ENCODE measurements around the gene ST6GAL2.

DNA sequence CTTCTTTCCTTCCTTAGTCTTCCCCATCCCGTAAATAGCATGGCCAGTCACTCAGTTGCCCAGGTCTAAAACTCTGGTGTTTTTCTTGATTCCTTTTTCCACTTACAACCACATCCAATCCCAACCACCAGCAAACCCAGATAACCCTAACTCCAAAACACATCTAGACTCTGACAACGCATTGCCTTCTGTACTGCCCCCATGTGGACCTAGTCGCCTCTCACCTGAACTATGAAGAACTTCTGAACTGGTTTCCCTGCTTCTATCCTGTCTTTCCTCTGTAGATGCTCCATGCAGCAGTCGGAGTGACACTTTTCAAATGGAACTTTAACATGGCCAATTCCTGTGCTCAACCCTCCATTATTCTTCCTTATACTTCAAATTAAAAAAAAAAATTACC, 26.5 kb downstream of the ST6GAL2 start:
- TF ChIP-seq TCF7L2 (IDR thresholded peaks at IDR 0.05; ENCODE audit: borderline replicate concordance, low read depth, low read length) (no peak), ZNF561 (tag by site-specific recombination; IDR thresholded peaks at IDR 0.05; ENCODE audit: borderline replicate concordance) (no peak), FEZF1 (tag by site-specific recombination; IDR thresholded peaks at IDR 0.05) (no peak), ZNF843 (tag by site-specific recombination; IDR thresholded peaks at IDR 0.05) (no peak)
- TF ChIP-seq, protein P1, sequence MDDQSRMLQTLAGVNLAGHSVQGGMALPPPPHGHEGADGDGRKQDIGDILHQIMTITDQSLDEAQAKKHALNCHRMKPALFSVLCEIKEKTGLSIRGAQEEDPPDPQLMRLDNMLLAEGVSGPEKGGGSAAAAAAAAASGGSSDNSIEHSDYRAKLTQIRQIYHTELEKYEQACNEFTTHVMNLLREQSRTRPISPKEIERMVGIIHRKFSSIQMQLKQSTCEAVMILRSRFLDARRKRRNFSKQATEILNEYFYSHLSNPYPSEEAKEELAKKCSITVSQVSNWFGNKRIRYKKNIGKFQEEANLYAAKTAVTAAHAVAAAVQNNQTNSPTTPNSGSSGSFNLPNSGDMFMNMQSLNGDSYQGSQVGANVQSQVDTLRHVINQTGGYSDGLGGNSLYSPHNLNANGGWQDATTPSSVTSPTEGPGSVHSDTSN (CRISPR knock-in tag; IDR thresholded peaks at IDR 0.05), result no peak
- TF ChIP-seq, protein P2, sequence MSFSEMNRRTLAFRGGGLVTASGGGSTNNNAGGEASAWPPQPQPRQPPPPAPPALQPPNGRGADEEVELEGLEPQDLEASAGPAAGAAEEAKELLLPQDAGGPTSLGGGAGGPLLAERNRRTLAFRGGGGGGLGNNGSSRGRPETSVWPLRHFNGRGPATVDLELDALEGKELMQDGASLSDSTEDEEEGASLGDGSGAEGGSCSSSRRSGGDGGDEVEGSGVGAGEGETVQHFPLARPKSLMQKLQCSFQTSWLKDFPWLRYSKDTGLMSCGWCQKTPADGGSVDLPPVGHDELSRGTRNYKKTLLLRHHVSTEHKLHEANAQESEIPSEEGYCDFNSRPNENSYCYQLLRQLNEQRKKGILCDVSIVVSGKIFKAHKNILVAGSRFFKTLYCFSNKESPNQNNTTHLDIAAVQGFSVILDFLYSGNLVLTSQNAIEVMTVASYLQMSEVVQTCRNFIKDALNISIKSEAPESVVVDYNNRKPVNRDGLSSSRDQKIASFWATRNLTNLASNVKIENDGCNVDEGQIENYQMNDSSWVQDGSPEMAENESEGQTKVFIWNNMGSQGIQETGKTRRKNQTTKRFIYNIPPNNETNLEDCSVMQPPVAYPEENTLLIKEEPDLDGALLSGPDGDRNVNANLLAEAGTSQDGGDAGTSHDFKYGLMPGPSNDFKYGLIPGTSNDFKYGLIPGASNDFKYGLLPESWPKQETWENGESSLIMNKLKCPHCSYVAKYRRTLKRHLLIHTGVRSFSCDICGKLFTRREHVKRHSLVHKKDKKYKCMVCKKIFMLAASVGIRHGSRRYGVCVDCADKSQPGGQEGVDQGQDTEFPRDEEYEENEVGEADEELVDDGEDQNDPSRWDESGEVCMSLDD (tag by site-specific recombination; IDR thresholded peaks at IDR 0.05), result no peak
